Endothelial cell of umbilical vein (primary cell): ENCODE results near the gene ZNF618. TPM values are rescaled to one million over a fixed set of nuclear protein-coding genes. Genes with fewer than 3 reads are reported as not detected.

Source experiments
- BruUV-seq: library from RNA; stranded (reverse); fragments of 400-500 nt; replicated peaks from 2 replicates; lab custom pipeline; 2021; lab: Mats Ljungman, UMichigan
- CTCF ChIA-PET: fragments of 300-600, 350-600 bp; sonication (Branson Sonifier 250); formaldehyde crosslinking; loops from one replicate; lab custom pipeline; 2021; ENCODE audit warnings: antibody characterized with exemption, inconsistent platforms; lab: Charles Lee
- POLR2A ChIA-PET: fragments of 300-600, 350-600 bp; sonication (Branson Sonifier 250); formaldehyde crosslinking; loops from one replicate; lab custom pipeline; 2021; ENCODE audit warnings: antibody characterized with exemption, inconsistent platforms; lab: Charles Lee
- DNase-seq: peaks from one replicate; pipeline ENCODE4 v3.0.0-alpha.2; 2011; ENCODE audit warnings: low read depth, low spot score
- FAIRE-seq: peaks from 2 replicates; lab custom pipeline; 2011; peaks lifted over from hg19 to GRCh38; lab: Jason Lieb, UNC
- H2AFZ ChIP-seq: 2 replicates; pipeline ENCODE4 v1.6.0; 2012; ENCODE audit warnings: low read depth, low read length, control low read depth, inconsistent platforms
- H3K27ac ChIP-seq: 2 replicates; pipeline ENCODE4 v1.5.1; 2011; ENCODE audit warnings: low read depth, mild to moderate bottlenecking, control low read depth, low read length, moderate library complexity; ENCODE audit not compliant: insufficient read depth
- H3K27me3 ChIP-seq, 2 experiments: 2 replicates each; pipeline versions ENCODE4 v1.6.0 to v1.6.1; 2011; ENCODE audit warnings: low read length in 2 of 2, mixed read lengths in 1 of 2; ENCODE audit not compliant: control insufficient read depth in 2 of 2, insufficient read depth in 2 of 2
- H3K36me3 ChIP-seq, 2 experiments: 2 replicates in 1 of 2; 3 replicates in 1 of 2; pipeline ENCODE4 v1.5.1; 2011; ENCODE audit warnings: low read length in 2 of 2, mild to moderate bottlenecking in 1 of 2, moderate library complexity in 1 of 2; ENCODE audit not compliant: control insufficient read depth in 2 of 2, insufficient read depth in 2 of 2; ENCODE audit errors: extremely low read depth in 1 of 2
- H3K4me1 ChIP-seq: 3 replicates; pipeline ENCODE4 v1.5.1; 2011; ENCODE audit warnings: mild to moderate bottlenecking, low read length; ENCODE audit not compliant: control insufficient read depth, insufficient read depth; ENCODE audit errors: extremely low read depth
- H3K4me2 ChIP-seq: 2 replicates; pipeline ENCODE4 v1.6.1; 2011; ENCODE audit warnings: low read length, control low read depth, mixed read lengths; ENCODE audit not compliant: insufficient read depth
- H3K4me3 ChIP-seq, 3 experiments: fragments of 200-600 bp in 1 of 3; sonication (generic), shearing (Covaris generic) in 1 of 3; replicated peaks in 1 of 3; 2 replicates each; pipeline ENCODE4 v1.5.1; 2011 to 2016; ENCODE audit warnings: control low read depth in 3 of 3, low read length in 3 of 3, mild to moderate bottlenecking in 2 of 3, inconsistent platforms in 1 of 3, low read depth in 1 of 3, moderate library complexity in 1 of 3; ENCODE audit not compliant: insufficient read depth in 1 of 3
- H3K79me2 ChIP-seq: 2 replicates; pipeline ENCODE4 v1.6.0; 2012; ENCODE audit warnings: low read length, inconsistent platforms; ENCODE audit not compliant: control insufficient read depth, insufficient read depth
- H3K9ac ChIP-seq: replicated peaks from 2 replicates; pipeline ENCODE3; 2011; ENCODE audit warnings: low read length, control low read depth; ENCODE audit not compliant: insufficient read depth; ENCODE audit errors: extremely low read depth
- H3K9me1 ChIP-seq: replicated peaks from 3 replicates; pipeline ENCODE4 v1.6.0; 2011; ENCODE audit warnings: mild to moderate bottlenecking, low read length; ENCODE audit not compliant: control insufficient read depth, insufficient read depth; ENCODE audit errors: extremely low read depth
- H3K9me3 ChIP-seq: replicated peaks from 2 replicates; pipeline ENCODE4 v1.5.1; 2012; ENCODE audit warnings: low read length, inconsistent platforms; ENCODE audit not compliant: control insufficient read depth, insufficient read depth
- H4K20me1 ChIP-seq: replicated peaks from 2 replicates; pipeline ENCODE3; 2011; ENCODE audit warnings: mild to moderate bottlenecking, low read length; ENCODE audit not compliant: control insufficient read depth, insufficient read depth; ENCODE audit errors: extremely low read depth
- CTCF ChIP-seq, 2 donors: IDR thresholded peaks; 1 replicate in 1 of 2; 2 replicates in 1 of 2; pipeline ENCODE4 v1.5.1; 2011; ENCODE audit warnings: low read length in 2 of 2, mild to moderate bottlenecking in 2 of 2, moderate library complexity in 2 of 2, control low read depth in 1 of 2, inconsistent platforms in 1 of 2, low read depth in 1 of 2; ENCODE audit not compliant: insufficient read depth in 1 of 2; ENCODE audit errors: extremely low read depth in 1 of 2
- EZH2 ChIP-seq: IDR thresholded peaks from 2 replicates; pipeline ENCODE4 v1.6.1; 2012; ENCODE audit warnings: borderline replicate concordance, low read depth, mild to moderate bottlenecking, moderate library complexity, low read length, inconsistent platforms; ENCODE audit not compliant: severe bottlenecking
- FOS ChIP-seq: IDR thresholded peaks from 2 replicates; pipeline ENCODE4 v1.6.1; 2011; ENCODE audit warnings: mild to moderate bottlenecking, low read length, moderate library complexity, borderline replicate concordance; ENCODE audit not compliant: insufficient read depth
- GATA2 ChIP-seq: IDR thresholded peaks from 2 replicates; pipeline ENCODE4 v1.7.0; 2011; ENCODE audit warnings: low read depth, mild to moderate bottlenecking, moderate library complexity, mixed read lengths, low read length; ENCODE audit not compliant: insufficient read length, insufficient read depth
- JUN ChIP-seq: IDR thresholded peaks from 2 replicates; pipeline ENCODE4 v1.6.1; 2011; ENCODE audit warnings: borderline replicate concordance, low read depth; ENCODE audit not compliant: insufficient read length, insufficient read depth
- MYC ChIP-seq: IDR thresholded peaks from one replicate; pipeline ENCODE4 v1.6.1; 2011; ENCODE audit warnings: mild to moderate bottlenecking, low read depth, low read length
- POLR2A ChIP-seq: IDR thresholded peaks from 2 replicates; pipeline ENCODE4 v1.6.1; 2012; ENCODE audit warnings: low read depth, mild to moderate bottlenecking, control low read depth, low read length
- POLR2AphosphoS5 ChIP-seq: IDR thresholded peaks from 2 replicates; pipeline ENCODE4 v1.6.1; 2012; ENCODE audit warnings: low read depth, mild to moderate bottlenecking, control low read depth, low read length, moderate library complexity; ENCODE audit not compliant: insufficient read depth
- dilution Hi-C: fragments of 300-500 bp; cut with MboI; formaldehyde crosslinking; loops from one replicate; pipeline ENCODE4 v1.15.0; 2019; ENCODE audit warnings: low sequenced_read_pairs; ENCODE audit not compliant: extremely low pct_ligation_motif_present
- intact Hi-C: fragments of 100-400 bp; cut with micrococcal nuclease; formaldehyde crosslinking; loops from one replicate; pipeline ENCODE4 v1.10.0; 2022
- polyA plus RNA-seq, 4 experiments: library from polyadenylated mRNA; depleted of rRNA in 3 of 4; stranded (reverse) in 3 of 4; unstranded in 1 of 4; fragments of >200 nt; gene quantifications; 2 replicates each; pipeline versions ENCODE4 v1.2.1 to v1.2.3, GENCODE V29; 2011 to 2012; ENCODE audit warnings: missing spikeins in 1 of 4
- total RNA-seq: library from RNA; stranded (reverse); gene quantifications from 2 replicates; pipeline ENCODE4 v1.2.3, GENCODE V29; 2021
- TF ChIP-seq, protein P1 (sequence below): IDR thresholded peaks from 2 replicates; pipeline ENCODE4 v1.6.1; 2011; ENCODE audit not compliant: insufficient read depth, insufficient read length

Gene ZNF618
- total and polyA plus RNA-seq, 2 donors (not counting 3 experiments of a cell fraction or from before 2014, with no cell fraction given) = 22.6 to 80.3 TPM

GRCh38 chr9:114100536-114100935 lies 224.4 kb downstream of the ZNF618 start:
- peak; percentile 68 for FAIRE-seq
- Histone ChIP-seq H4K20me1 (no peaks in the 10 kb centered on the region), H3K79me2 (no peaks in the 10 kb centered on the region), H3K4me3 (no peak overlapping the region), H3K27me3 (no peaks in the 10 kb centered on the region), H3K27ac (peak overlapping the region; percentile 4), H3K9me1 (no peaks in the 10 kb centered on the region), H3K4me1 (peaks cover 20% of the 10 kb centered on the region), H3K9ac (no peak overlapping the region), H3K9me3 (peaks cover 3% of the 10 kb centered on the region), H3K4me2 (peak overlapping the region; percentile 42), H3K36me3 (no peaks in the 10 kb centered on the region), H2AFZ (no peak overlapping the region)
- intact Hi-C loops (no loop called here), dilution Hi-C loops (no loop called here)
- ChIA-PET POLR2A (no interaction called here), CTCF (interaction anchor here (2.3 to 3.0 kb wide), 3 partner anchors 8 to 190 kb away, joined by 17 to 23 read pairs (median 20); no protein-coding TSS in a partner anchor)
- TF ChIP-seq POLR2AphosphoS5 = no peak
- TF ChIP-seq, protein P1, sequence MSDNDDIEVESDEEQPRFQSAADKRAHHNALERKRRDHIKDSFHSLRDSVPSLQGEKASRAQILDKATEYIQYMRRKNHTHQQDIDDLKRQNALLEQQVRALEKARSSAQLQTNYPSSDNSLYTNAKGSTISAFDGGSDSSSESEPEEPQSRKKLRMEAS = no peak
- TF ChIP-seq GATA2 = no peak
- TF ChIP-seq MYC = no peak
- TF ChIP-seq JUN = no peak
- TF ChIP-seq FOS = no peak
- no peak for TF ChIP-seq EZH2
- TF ChIP-seq CTCF (IDR thresholded peaks at IDR 0.05; ENCODE audit: extremely low read depth in 1 of 2, insufficient read depth in 1 of 2, low read depth in 1 of 2, low read length in 2 of 2) = no peak
- TF ChIP-seq POLR2A = no peak
- no TSS peak for BruUV-seq
- DNase-seq = peak; percentile 32
